Globus pallidus (tissue), 1 donor: ENCODE results near the gene NKRF.
"Not testable (repeated sequence)": the region's sequence is repeated elsewhere in the genome, so short reads cannot be mapped to it uniquely, and the experiment has no call there.

Experiments used
- DNase-seq: peaks from one replicate; pipeline ENCODE4 v3.0.0-alpha.2; 2015; ENCODE audit warnings: low spot score

NKRF gene

GRCh38 chrX:119606280-119607017, at the start of gene NKRF:
Gene NKRF (minus strand): TSS chrX:119606424.
- DNase-seq: peak; percentile 87

GRCh38 chrX:119655125-119655524, 48.9 kb upstream of the NKRF start:
- no peak for DNase-seq

- peak; percentile 11 for DNase-seq
These were observed 47.9 kb upstream of the NKRF start for GRCh38 chrX:119654112-119654531.

GRCh38 chrX:119648421-119648775, 42.2 kb upstream of the NKRF start:
- no peak for DNase-seq

- DNase-seq: no peak
These were observed 41.6 kb upstream of the NKRF start for GRCh38 chrX:119647552-119648420.

- DNase-seq: no peak
These were observed 40.9 kb upstream of the NKRF start for GRCh38 chrX:119647089-119647488.

GRCh38 chrX:119646515-119646914, 40.3 kb upstream of the NKRF start:
- DNase-seq: no peak

GRCh38 chrX:119643696-119644095, 37.5 kb upstream of the NKRF start:
- no peak for DNase-seq

- peak; percentile 0 for DNase-seq
These were observed 34.5 kb upstream of the NKRF start for GRCh38 chrX:119640731-119641170.

- DNase-seq: no peak
These were observed 32.7 kb upstream of the NKRF start for GRCh38 chrX:119638725-119639471.

- DNase-seq: not testable (repeated sequence)
These were observed 31.2 kb upstream of the NKRF start for GRCh38 chrX:119637421-119637820.

- no peak for DNase-seq
These were observed 30.2 kb upstream of the NKRF start for GRCh38 chrX:119636419-119636818.

- no peak for DNase-seq
These were observed 29.6 kb upstream of the NKRF start for GRCh38 chrX:119635799-119636198.

- DNase-seq: no peak
These were observed 29.0 kb upstream of the NKRF start for GRCh38 chrX:119635179-119635578.

- no peak for DNase-seq
These were observed 19.6 kb upstream of the NKRF start for GRCh38 chrX:119625843-119626242.

- no peak for DNase-seq
These were observed 18.9 kb upstream of the NKRF start for GRCh38 chrX:119624951-119625668.

GRCh38 chrX:119624417-119624816, 18.2 kb upstream of the NKRF start:
- DNase-seq: no peak

- DNase-seq: no peak
These were observed 16.4 kb upstream of the NKRF start for GRCh38 chrX:119622356-119623232.

GRCh38 chrX:119618439-119618838, 12.2 kb upstream of the NKRF start:
- no peak for DNase-seq

- no peak for DNase-seq
These were observed 11.4 kb upstream of the NKRF start for GRCh38 chrX:119617517-119618164.
